Loucy (cell line): ENCODE data around the gene SCAP.

Source experiments
- CTCF ChIP-seq: fragments of 200-600 bp; sonication (generic); conservative IDR thresholded peaks from 2 replicates; pipeline ENCODE4 v1.5.1; 2014; ENCODE audit warnings: mild to moderate bottlenecking, antibody characterized with exemption, low read length
- EZH2phosphoT487 ChIP-seq: fragments of 200-600 bp; IDR thresholded peaks from 2 replicates; pipeline ENCODE4 v1.6.1; 2018; ENCODE audit warnings: antibody characterized with exemption, mild to moderate bottlenecking, moderate library complexity, borderline replicate concordance

GRCh38 chr3:47455806-47456452, 19.8 kb downstream of the SCAP start:
- TF ChIP-seq CTCF, result no peak
- no peak for TF ChIP-seq EZH2phosphoT487
